Measurements from ENCODE around the gene NDUFA12.

- TF ChIP-seq, protein P1, sequence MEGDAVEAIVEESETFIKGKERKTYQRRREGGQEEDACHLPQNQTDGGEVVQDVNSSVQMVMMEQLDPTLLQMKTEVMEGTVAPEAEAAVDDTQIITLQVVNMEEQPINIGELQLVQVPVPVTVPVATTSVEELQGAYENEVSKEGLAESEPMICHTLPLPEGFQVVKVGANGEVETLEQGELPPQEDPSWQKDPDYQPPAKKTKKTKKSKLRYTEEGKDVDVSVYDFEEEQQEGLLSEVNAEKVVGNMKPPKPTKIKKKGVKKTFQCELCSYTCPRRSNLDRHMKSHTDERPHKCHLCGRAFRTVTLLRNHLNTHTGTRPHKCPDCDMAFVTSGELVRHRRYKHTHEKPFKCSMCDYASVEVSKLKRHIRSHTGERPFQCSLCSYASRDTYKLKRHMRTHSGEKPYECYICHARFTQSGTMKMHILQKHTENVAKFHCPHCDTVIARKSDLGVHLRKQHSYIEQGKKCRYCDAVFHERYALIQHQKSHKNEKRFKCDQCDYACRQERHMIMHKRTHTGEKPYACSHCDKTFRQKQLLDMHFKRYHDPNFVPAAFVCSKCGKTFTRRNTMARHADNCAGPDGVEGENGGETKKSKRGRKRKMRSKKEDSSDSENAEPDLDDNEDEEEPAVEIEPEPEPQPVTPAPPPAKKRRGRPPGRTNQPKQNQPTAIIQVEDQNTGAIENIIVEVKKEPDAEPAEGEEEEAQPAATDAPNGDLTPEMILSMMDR (IDR thresholded peaks at IDR 0.05; ENCODE audit: insufficient read depth, low read depth, low read length), result no peak
- TF ChIP-seq EZH2 (IDR thresholded peaks at IDR 0.05; ENCODE audit: insufficient read depth, low read length), result no peak
Observed at GRCh38 chr12:94971923-94972322, 31.6 kb downstream of the NDUFA12 start.
